HTERT RPE-1 (cell line): ENCODE data around the gene NOL9.

Experiments used
- in situ Hi-C: fragments of 300-500 bp; cut with MboI; formaldehyde crosslinking; loops from 4 replicates; pipeline ENCODE4 v1.14.3; 2020; ENCODE audit warnings: low sequenced_read_pairs

The NOL9 gene

DNA sequence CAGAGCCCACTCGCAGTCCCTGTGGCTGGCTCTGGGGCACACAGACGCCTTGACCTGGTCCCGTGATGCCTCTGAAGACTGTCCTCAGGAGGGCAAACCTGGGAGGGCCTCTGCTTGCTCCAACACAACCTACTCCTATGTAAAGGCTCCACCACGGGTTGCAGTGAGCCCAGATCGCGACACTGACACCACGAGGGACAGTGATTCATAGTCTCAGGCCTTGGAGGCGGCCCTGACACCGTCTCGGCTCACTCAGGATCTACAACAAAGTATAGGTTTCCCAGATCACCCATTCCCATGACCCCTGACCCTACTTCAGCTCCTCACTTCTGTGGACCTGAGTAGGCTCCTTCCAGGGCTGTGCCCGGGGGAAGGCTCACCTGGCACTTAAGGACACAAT lies 28.0 kb downstream of the NOL9 start:
- in situ Hi-C loops: no loop called here

DNA sequence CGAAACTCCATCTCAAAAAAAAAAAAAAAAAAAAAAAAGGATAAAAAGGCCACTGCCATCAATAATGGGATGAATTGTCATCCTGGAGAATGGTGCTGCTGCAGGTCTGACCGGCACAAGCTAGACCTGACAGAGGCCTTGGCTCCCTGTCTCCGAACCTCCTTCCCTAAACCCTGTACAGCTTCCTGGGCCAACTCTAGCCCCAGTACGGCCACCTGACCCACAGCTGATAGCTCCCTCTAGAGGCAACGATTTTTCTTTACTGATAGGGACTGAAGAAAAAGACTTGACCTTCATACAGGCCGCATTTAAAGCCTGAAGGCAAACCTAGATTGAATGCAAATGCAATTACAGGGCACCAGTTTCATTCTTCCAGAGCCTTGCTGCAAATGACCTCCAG lies 30.7 kb downstream of the NOL9 start:
- in situ Hi-C loops: no loop called here

DNA sequence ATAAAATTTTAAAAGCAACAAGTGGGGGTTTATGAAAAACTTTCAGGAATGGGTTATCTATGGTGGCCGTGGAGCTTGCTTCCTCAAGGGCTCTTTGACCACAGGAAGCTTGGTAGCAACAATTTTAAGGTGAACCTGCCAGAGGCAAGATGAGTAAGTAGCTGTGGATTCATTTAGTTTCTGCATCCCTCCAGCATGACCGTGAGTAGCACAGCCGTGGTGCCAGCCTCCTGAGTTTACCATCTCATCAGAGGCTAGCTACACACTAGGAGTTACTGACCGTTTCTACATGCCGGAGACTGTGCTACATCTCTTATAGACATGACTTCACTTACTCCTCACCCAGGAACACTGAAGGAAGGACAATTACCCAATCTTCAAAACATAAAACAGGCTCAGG lies 32.8 kb downstream of the NOL9 start:
- in situ Hi-C loops: no loop called here

GRCh38 chr1:6519935-6520671 lies 34.2 kb downstream of the NOL9 start:
- in situ Hi-C loops: no loop called here

GRCh38 chr1:6519491-6519934 lies 34.8 kb downstream of the NOL9 start:
- in situ Hi-C loops: no loop called here

GRCh38 chr1:6517435-6517851 lies 36.9 kb downstream of the NOL9 start:
- in situ Hi-C loops: no loop called here

DNA sequence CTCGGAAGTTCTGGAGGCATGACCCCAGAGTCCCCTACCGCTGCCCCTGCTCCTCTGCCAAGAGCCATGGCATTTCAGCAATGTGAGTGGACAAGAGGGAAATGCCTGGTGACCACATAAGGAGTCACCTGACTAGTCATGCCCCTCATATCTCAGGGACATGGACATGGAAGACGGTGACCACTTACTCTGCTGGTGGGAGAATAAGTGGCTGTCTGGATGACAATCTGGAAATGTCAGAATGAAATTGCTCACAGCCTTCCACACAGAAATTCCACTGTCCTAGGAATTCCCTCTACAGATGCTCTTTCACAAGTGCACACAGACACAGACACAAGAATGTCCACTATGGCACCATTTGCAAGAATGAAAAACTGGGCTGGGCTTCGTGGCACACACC lies 38.5 kb downstream of the NOL9 start:
- in situ Hi-C loops: no loop called here

DNA sequence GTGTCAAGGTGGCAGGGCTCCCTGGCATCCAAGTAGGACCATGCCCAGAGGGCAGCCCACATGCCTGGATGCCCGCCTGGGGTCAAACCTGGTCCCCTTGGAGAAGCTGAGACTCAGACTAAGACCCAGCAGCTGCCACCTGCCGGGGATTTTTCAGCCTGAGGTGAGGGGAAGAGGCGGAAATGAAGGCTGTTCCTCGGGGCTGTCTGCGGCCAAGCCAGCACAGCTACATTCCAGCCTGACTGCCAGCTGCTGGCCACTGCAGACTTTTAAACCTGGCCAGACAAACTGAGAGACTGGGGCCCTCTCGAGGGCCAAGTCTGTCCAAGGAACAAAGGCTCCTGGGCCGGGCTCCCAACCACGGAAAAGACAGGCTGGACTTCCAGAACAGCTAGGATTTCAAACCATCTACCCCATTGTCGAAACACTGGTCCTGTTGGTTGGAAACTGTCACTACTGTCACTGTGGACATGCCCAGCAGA lies 41.0 kb downstream of the NOL9 start:
- in situ Hi-C loops: no loop called here

DNA sequence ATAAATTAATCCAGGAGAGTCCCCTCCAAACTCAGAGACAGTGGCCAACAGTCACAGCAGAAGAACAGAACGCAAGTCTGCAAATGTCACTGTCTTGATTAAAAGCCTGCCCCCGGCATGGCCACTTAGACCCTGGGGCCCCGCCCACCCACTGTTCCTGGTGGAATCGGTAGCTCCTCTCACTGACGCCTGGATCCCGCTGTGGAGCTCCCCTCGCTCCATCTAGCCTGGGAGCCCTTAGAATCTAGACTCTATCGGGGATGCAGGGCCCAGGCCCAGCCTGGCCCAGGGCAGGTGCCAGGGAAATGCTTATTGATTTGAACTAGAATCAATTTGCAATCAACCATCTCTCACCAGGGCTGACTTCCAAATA lies 41.4 kb downstream of the NOL9 start:
- in situ Hi-C loops: no loop called here

DNA sequence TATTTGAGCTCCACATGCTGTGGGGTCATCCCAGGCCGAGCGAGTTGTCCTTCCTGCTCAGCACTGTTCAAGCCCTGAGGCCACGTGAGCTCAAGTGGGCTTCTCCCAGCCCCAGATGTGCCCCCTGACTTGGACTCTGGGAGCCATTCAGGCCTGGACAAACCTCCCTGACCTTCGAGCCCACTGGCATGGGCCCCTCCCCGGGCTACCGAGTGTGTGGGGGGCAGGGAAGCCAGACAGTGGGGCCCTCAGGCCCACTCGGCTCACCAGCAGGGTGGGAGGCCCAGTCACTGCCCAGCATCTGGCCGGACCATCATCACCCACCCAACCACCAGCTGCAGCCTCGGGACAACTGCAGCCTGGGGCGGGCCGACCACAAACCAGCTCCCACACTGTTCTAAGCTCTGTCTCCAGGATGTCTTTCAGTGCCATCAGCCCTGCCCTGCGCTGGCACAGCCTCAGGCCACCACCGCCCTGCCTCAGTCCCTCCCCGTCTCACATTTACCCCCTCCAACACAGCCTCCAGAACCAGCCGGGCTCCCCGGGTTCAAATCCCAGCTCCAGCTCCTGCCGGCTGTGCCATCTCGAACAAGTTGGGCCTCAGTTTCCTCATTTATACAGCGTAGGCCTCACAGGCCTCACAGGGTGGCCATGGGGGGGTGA lies 41.9 kb downstream of the NOL9 start:
- in situ Hi-C loops: no loop called here

DNA sequence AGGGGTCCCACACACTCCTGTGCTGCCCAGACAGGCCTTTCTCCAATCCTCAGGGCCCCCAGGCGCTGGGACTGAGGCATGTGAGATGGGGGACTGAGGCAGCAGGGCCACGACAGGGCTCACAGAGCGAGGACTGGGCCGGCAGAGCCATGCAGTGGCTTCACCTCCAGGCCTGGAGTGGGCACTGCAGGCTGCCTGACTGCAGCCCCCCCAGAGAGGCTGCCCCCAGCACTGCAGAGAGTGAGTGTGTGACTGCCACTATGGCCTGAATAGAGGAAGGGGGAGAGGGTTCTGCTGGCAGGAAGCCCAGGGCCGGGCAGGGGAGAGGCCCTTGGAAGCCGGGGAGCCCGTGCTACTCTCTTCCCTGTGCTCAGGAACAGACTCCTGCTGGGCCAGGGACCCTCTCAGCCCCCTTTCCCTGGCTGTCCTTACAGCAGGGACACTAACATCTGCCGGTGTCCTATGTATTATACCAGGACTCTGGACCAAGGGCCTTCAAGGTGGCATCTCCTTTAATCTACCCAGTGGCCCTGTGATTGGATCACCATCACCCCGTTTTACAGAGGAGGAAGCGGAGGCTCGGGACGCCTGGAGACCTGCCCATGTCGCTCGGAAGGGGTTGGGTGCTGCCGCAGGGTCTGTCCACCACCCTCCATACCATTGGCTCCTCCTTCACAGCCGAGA lies 42.6 kb downstream of the NOL9 start:
- in situ Hi-C loops: no loop called here

- in situ Hi-C loops: no loop called here
Measured at GRCh38 chr1:6511056-6511455, 43.3 kb downstream of the NOL9 start.

GRCh38 chr1:6510493-6510892 lies 43.8 kb downstream of the NOL9 start:
- in situ Hi-C loops: no loop called here

DNA sequence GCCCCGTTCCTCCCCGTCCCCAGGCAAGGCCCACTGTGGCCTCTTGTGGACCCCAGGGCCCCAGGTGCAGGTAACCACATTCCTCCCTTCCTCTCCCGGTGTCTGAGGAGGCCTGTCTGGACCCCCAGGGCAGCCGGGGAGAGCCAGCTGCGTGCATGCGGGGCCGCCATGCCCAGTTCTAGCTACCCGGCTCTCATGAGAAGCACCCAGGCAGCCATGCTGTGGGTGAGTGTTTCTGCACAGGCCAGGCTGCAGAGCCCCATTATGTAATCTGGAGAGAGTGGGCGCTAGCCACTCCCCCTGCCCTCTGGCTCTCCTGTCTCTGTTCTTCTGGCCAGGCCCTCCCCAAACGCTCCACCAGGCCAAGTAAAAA lies 44.4 kb downstream of the NOL9 start:
- in situ Hi-C loops: no loop called here

GRCh38 chr1:6509220-6509918 lies 44.9 kb downstream of the NOL9 start:
- in situ Hi-C loops: no loop called here

- in situ Hi-C loops: no loop called here
Measured at GRCh38 chr1:6508816-6509189, 45.5 kb downstream of the NOL9 start.

- in situ Hi-C loops: no loop called here
Measured at GRCh38 chr1:6508154-6508815, 46.0 kb downstream of the NOL9 start.

DNA sequence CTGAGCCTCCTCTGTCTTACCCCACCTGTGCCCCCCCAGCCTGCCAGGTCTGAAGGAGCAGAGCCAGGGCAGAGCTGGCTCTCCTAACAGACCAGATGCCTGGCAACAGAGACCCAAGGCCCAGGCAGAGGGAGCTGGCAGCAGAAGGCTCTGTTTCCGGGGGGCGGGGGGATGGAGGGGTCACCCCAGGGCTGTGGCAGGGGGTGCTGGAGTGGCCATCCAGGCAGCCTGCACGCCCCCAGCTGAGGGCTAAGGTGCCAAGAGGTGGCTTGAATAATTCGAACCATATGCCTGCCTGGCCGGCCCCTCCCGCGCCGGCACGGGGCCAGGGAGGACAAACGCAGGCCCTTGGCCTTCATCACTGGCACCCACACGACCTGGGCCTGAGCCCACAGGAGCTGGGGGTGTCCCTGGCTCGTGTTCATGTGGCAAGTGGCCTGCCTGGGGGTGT lies 46.8 kb downstream of the NOL9 start:
- in situ Hi-C loops: no loop called here

DNA sequence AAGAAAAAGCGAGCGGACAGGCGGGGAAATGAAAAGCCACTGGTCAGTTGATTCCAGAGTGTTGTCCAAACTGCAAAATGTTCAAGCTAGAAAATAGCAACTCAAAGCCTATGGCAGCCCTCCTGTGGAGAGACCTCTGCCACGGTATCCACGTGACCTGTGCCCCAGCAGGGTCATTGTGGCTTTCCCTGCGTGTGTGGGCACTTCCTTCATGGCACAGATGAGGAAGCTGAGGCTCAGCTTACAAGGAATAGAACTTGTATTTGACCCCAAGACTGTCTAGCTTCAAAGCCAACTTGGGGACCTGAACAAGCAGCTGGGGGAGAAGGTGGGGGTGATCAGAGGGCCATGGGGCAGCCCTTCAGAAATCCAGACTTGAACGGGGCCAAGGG lies 47.3 kb downstream of the NOL9 start:
- in situ Hi-C loops: no loop called here

DNA sequence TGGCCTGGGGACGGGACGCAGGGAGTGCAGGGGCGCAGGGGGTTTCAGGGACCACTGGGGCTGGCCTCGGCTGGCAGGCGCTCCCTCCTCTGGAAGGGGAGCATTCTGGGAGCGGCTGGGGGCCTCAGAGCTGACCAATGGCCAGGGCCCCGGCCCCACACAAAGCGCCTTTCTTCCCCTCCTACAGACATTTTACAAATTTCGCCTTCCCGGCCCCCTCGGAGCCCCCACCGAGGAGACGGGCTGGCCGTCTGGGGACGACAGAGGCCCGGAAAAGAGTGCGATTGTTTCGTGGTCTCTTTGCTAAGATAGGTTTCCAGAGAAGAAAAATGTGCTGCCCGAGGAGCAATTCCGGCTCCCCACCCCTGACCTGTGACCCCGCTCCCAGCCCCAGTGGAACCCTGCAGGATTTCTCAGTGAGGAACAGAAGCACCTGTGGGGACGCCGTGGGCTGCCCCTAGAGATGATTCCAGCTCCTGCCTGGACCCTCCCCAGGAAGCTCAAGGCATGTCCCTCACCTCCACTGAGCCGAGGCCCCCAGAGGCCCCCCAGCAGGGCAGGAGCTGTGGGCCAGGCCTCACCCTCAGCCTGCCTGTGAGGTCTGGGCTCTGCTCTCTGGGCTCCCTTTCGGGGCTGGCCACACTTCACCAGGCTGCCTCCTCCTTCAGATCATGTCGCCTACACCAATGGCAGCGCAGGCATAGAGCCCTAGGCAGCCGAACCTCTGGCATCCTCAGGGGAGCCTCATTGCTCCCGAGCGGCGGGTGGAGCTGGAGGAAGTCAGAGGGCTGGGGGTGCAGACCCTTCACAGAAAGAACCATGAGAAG lies 47.9 kb downstream of the NOL9 start:
- in situ Hi-C loops: no loop called here
